Measurements from ENCODE around the gene TCAIM.

The TCAIM gene

GRCh38 chr3:44445786-44446185 is 107.2 kb downstream of the TCAIM start:
- no peak for DNase-seq (ENCODE audit: low read depth)
- TF ChIP-seq CTCF (IDR thresholded peaks at IDR 0.05; ENCODE audit: low read depth, low read length) (no peak), MYC (IDR thresholded peaks at IDR 0.05; ENCODE audit: low read depth, low read length) (no peak), MAX (IDR thresholded peaks at IDR 0.05; ENCODE audit: low read depth, low read length) (no peak), POLR2A (IDR thresholded peaks at IDR 0.05; ENCODE audit: extremely low read depth, insufficient read length) (no peak)
- no peak overlapping the region for H3K4me3 ChIP-seq (ENCODE audit: low read depth, low read length)

- DNase-seq (ENCODE audit: low read depth): no peak
- no peak overlapping the region for H3K4me3 ChIP-seq (ENCODE audit: low read depth, low read length)
- no peak for TF ChIP-seq POLR2A (IDR thresholded peaks at IDR 0.05; ENCODE audit: extremely low read depth, insufficient read length)
- TF ChIP-seq MAX (IDR thresholded peaks at IDR 0.05; ENCODE audit: low read depth, low read length): no peak
- no peak for TF ChIP-seq CTCF (IDR thresholded peaks at IDR 0.05; ENCODE audit: low read depth, low read length)
- TF ChIP-seq MYC (IDR thresholded peaks at IDR 0.05; ENCODE audit: low read depth, low read length): no peak
Observed at GRCh38 chr3:44446929-44447328, 108.4 kb downstream of the TCAIM start.

GRCh38 chr3:44451441-44451840 is 112.9 kb downstream of the TCAIM start:
- no peak for DNase-seq (ENCODE audit: low read depth)
- TF ChIP-seq MYC (IDR thresholded peaks at IDR 0.05; ENCODE audit: low read depth, low read length): no peak
- no peak for TF ChIP-seq POLR2A (IDR thresholded peaks at IDR 0.05; ENCODE audit: extremely low read depth, insufficient read length)
- TF ChIP-seq CTCF (IDR thresholded peaks at IDR 0.05; ENCODE audit: low read depth, low read length): no peak
- no peak for TF ChIP-seq MAX (IDR thresholded peaks at IDR 0.05; ENCODE audit: low read depth, low read length)
- no peak overlapping the region for H3K4me3 ChIP-seq (ENCODE audit: low read depth, low read length)

- no peak for DNase-seq (ENCODE audit: low read depth)
- no peak for TF ChIP-seq CTCF (IDR thresholded peaks at IDR 0.05; ENCODE audit: low read depth, low read length)
- TF ChIP-seq POLR2A (IDR thresholded peaks at IDR 0.05; ENCODE audit: extremely low read depth, insufficient read length): no peak
- TF ChIP-seq MAX (IDR thresholded peaks at IDR 0.05; ENCODE audit: low read depth, low read length): no peak
- H3K4me3 ChIP-seq (ENCODE audit: low read depth, low read length): no peak overlapping the region
Observed at GRCh38 chr3:44454258-44454657, 115.7 kb downstream of the TCAIM start.

- TF ChIP-seq MYC (IDR thresholded peaks at IDR 0.05; ENCODE audit: low read depth, low read length) (no peak), CTCF (IDR thresholded peaks at IDR 0.05; ENCODE audit: low read depth, low read length) (no peak), MAX (IDR thresholded peaks at IDR 0.05; ENCODE audit: low read depth, low read length) (no peak), POLR2A (IDR thresholded peaks at IDR 0.05; ENCODE audit: extremely low read depth, insufficient read length) (no peak)
- no peak for DNase-seq (ENCODE audit: low read depth)
- no peak overlapping the region for H3K4me3 ChIP-seq (ENCODE audit: low read depth, low read length)
Observed at GRCh38 chr3:44455318-44455717, 116.8 kb downstream of the TCAIM start.
